SK-N-SH treated with all-trans-retinoic acid at 6 μM for 48 hours (cell line): ENCODE data around the gene TEX29.

ENCODE experiments used
- ATAC-seq: fragments of 200-7000 bp; cut with Tn5 transposase; 3 replicates; pipeline ENCODE4 v1.9.1; 2020; ENCODE audit warnings: mild to moderate bottlenecking, moderate library complexity
- ARNTL ChIP-seq: fragments of 450-650 bp; formaldehyde crosslinking; IDR thresholded peaks from 2 replicates; pipeline ENCODE4 v1.5.0; 2020; ENCODE audit warnings: low read depth, mild to moderate bottlenecking, moderate library complexity, borderline replicate concordance
- BACH2 ChIP-seq: fragments of 250-450 bp; sonication (Bioruptor Pico); IDR thresholded peaks from 2 replicates; pipeline ENCODE4 v1.9.0; 2021; ENCODE audit warnings: mild to moderate bottlenecking, borderline replicate concordance
- CSDC2 ChIP-seq: fragments of 250-450 bp; sonication (Bioruptor Pico); IDR thresholded peaks from 2 replicates; pipeline ENCODE4 v1.5.0; 2020; ENCODE audit warnings: mild to moderate bottlenecking, moderate library complexity
- CSRNP3 ChIP-seq: fragments of 250-450 bp; sonication (Bioruptor Pico); IDR thresholded peaks from 2 replicates; pipeline ENCODE4 v1.5.1; 2021; ENCODE audit warnings: mild to moderate bottlenecking, moderate library complexity
- GLIS3 ChIP-seq: fragments of 250-450 bp; sonication (Bioruptor Pico); IDR thresholded peaks from 2 replicates; pipeline ENCODE4 v1.5.0; 2020; ENCODE audit warnings: mild to moderate bottlenecking, moderate library complexity
- ISL1 ChIP-seq: fragments of 250-450 bp; sonication (Bioruptor Pico); IDR thresholded peaks from 2 replicates; pipeline ENCODE4 v2.1.2; 2022; ENCODE audit warnings: mild to moderate bottlenecking, moderate library complexity
- OSR1 ChIP-seq: fragments of 250-450 bp; sonication (Bioruptor Pico); IDR thresholded peaks from 2 replicates; pipeline ENCODE4 v1.8.0; 2022; ENCODE audit warnings: moderate library complexity, mild to moderate bottlenecking, inconsistent platforms
- PATZ1 ChIP-seq: fragments of 250-450 bp; sonication (Bioruptor Pico); IDR thresholded peaks from 2 replicates; pipeline ENCODE4 v1.8.0; 2020; ENCODE audit warnings: mild to moderate bottlenecking, moderate library complexity, borderline replicate concordance
- PPARA ChIP-seq: fragments of 250-450 bp; sonication (Bioruptor Pico); IDR thresholded peaks from 2 replicates; pipeline ENCODE4 v1.5.0; 2020; ENCODE audit warnings: mild to moderate bottlenecking, borderline replicate concordance
- RARB ChIP-seq: fragments of 250-450 bp; sonication (Bioruptor Pico); IDR thresholded peaks from 2 replicates; pipeline ENCODE4 v1.8.0; 2021; ENCODE audit warnings: mild to moderate bottlenecking, moderate library complexity
- SNAI2 ChIP-seq: fragments of 250-450 bp; sonication (Bioruptor Pico); IDR thresholded peaks from 2 replicates; pipeline ENCODE4 v1.5.0; 2020; ENCODE audit warnings: mild to moderate bottlenecking, moderate library complexity
- TOX ChIP-seq: fragments of 250-450 bp; sonication (Bioruptor Pico); IDR thresholded peaks from 2 replicates; pipeline ENCODE4 v1.8.0; 2021; ENCODE audit warnings: mild to moderate bottlenecking, moderate library complexity, borderline replicate concordance
- TSHZ2 ChIP-seq: fragments of 250-450 bp; sonication (Bioruptor Pico); IDR thresholded peaks from 2 replicates; pipeline ENCODE4 v1.5.0; 2020; ENCODE audit warnings: mild to moderate bottlenecking, moderate library complexity
- ZC3H10 ChIP-seq: fragments of 250-450 bp; sonication (Bioruptor Pico); IDR thresholded peaks from 2 replicates; pipeline ENCODE4 v1.5.1; 2021; ENCODE audit warnings: mild to moderate bottlenecking, moderate library complexity
- ZFP3 ChIP-seq: fragments of 250-450 bp; sonication (Bioruptor Pico); IDR thresholded peaks from 2 replicates; pipeline ENCODE4 v1.5.0; 2020; ENCODE audit warnings: mild to moderate bottlenecking, moderate library complexity
- ZFP30 ChIP-seq: fragments of 450-650 bp; formaldehyde crosslinking; IDR thresholded peaks from 2 replicates; pipeline ENCODE4 v1.5.0; 2022; ENCODE audit warnings: mild to moderate bottlenecking, moderate library complexity
- ZNF565 ChIP-seq: fragments of 450-650 bp; formaldehyde crosslinking; conservative IDR thresholded peaks from 2 replicates; pipeline ENCODE4 v1.5.0; 2020; ENCODE audit warnings: low read depth, mild to moderate bottlenecking, moderate library complexity
- ZNF70 ChIP-seq: fragments of 450-650 bp; formaldehyde crosslinking; IDR thresholded peaks from 2 replicates; pipeline ENCODE4 v1.5.0; 2020; ENCODE audit warnings: mild to moderate bottlenecking, moderate library complexity
- ZNF8 ChIP-seq: fragments of 450-650 bp; formaldehyde crosslinking; IDR thresholded peaks from 2 replicates; pipeline ENCODE4 v1.5.0; 2020; ENCODE audit warnings: mild to moderate bottlenecking, moderate library complexity
- TF ChIP-seq, protein P1 (sequence below): fragments of 250-450 bp; sonication (Bioruptor Pico); IDR thresholded peaks from 2 replicates; pipeline ENCODE4 v1.8.0; 2021; ENCODE audit warnings: low read depth, mild to moderate bottlenecking, moderate library complexity, borderline replicate concordance
- TF ChIP-seq, protein P2 (sequence below): fragments of 250-450 bp; sonication (Bioruptor Pico); IDR thresholded peaks from 2 replicates; pipeline ENCODE4 v1.5.1; 2020; ENCODE audit warnings: low read depth, mild to moderate bottlenecking, moderate library complexity

TEX29 gene

GRCh38 chr13:111280681-111281585, 39.5 kb upstream of the TEX29 start:
- ATAC-seq = no peak
- TF ChIP-seq SNAI2 (CRISPR knock-in tag) = no peak
- no peak for TF ChIP-seq ARNTL (CRISPR knock-in tag)
- no peak for TF ChIP-seq GLIS3
- TF ChIP-seq ZNF70 = no peak
- TF ChIP-seq TSHZ2 (CRISPR knock-in tag) = no peak
- TF ChIP-seq, protein P1, sequence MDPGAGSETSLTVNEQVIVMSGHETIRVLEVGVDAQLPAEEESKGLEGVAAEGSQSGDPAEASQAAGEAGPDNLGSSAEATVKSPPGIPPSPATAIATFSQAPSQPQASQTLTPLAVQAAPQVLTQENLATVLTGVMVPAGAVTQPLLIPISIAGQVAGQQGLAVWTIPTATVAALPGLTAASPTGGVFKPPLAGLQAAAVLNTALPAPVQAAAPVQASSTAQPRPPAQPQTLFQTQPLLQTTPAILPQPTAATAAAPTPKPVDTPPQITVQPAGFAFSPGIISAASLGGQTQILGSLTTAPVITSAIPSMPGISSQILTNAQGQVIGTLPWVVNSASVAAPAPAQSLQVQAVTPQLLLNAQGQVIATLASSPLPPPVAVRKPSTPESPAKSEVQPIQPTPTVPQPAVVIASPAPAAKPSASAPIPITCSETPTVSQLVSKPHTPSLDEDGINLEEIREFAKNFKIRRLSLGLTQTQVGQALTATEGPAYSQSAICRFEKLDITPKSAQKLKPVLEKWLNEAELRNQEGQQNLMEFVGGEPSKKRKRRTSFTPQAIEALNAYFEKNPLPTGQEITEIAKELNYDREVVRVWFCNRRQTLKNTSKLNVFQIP (CRISPR knock-in tag) = no peak
- no peak for TF ChIP-seq ISL1 (CRISPR knock-in tag)
- no peak for TF ChIP-seq ZFP3 (CRISPR knock-in tag)
- no peak for TF ChIP-seq TOX (CRISPR knock-in tag)
- TF ChIP-seq CSDC2 = no peak
- TF ChIP-seq ZNF8 (CRISPR knock-in tag) = no peak
- TF ChIP-seq OSR1 (CRISPR knock-in tag) = no peak
- no peak for TF ChIP-seq ZC3H10 (CRISPR knock-in tag)
- TF ChIP-seq ZNF565 (CRISPR knock-in tag) = no peak
- TF ChIP-seq PATZ1 (CRISPR knock-in tag) = no peak
- TF ChIP-seq CSRNP3 (CRISPR knock-in tag) = no peak
- TF ChIP-seq, protein P2, sequence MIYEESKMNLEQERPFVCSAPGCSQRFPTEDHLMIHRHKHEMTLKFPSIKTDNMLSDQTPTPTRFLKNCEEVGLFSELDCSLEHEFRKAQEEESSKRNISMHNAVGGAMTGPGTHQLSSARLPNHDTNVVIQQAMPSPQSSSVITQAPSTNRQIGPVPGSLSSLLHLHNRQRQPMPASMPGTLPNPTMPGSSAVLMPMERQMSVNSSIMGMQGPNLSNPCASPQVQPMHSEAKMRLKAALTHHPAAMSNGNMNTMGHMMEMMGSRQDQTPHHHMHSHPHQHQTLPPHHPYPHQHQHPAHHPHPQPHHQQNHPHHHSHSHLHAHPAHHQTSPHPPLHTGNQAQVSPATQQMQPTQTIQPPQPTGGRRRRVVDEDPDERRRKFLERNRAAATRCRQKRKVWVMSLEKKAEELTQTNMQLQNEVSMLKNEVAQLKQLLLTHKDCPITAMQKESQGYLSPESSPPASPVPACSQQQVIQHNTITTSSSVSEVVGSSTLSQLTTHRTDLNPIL (CRISPR knock-in tag) = no peak
- no peak for TF ChIP-seq PPARA

GRCh38 chr13:111281751-111282311, 38.6 kb upstream of the TEX29 start:
- no peak for ATAC-seq
- TF ChIP-seq ZNF8 (CRISPR knock-in tag) = no peak
- TF ChIP-seq ZFP30 (CRISPR knock-in tag) = no peak
- no peak for TF ChIP-seq ZFP3 (CRISPR knock-in tag)
- no peak for TF ChIP-seq PPARA
- TF ChIP-seq, protein P1 (CRISPR knock-in tag) = no peak
- TF ChIP-seq ZNF565 (CRISPR knock-in tag) = no peak
- TF ChIP-seq PATZ1 (CRISPR knock-in tag) = no peak
- no peak for TF ChIP-seq GLIS3
- TF ChIP-seq RARB (CRISPR knock-in tag) = no peak
- TF ChIP-seq BACH2 (CRISPR knock-in tag) = no peak
- no peak for TF ChIP-seq OSR1 (CRISPR knock-in tag)
- TF ChIP-seq ZNF70 = no peak
- no peak for TF ChIP-seq TSHZ2 (CRISPR knock-in tag)
- TF ChIP-seq CSDC2 = no peak
